Measurements from ENCODE around the gene U2AF1L4. TPM values are rescaled to one million over a fixed set of nuclear protein-coding genes. Genes with fewer than 3 reads are reported as not detected.

The U2AF1L4 gene
- total RNA-seq, 2 experiments from 2014 or later, result 35.5 to 36.2 TPM

GRCh38 chr19:35750167-35750566 is 4.9 kb upstream of the U2AF1L4 start:
- H3K36me3 Mint-ChIP-seq (ENCODE audit: low read depth), result peaks cover 14% of the 10 kb centered on the region
- H3K27ac Mint-ChIP-seq, result no peak overlapping the region
- POLR2A ChIA-PET, result no interaction called here
- DNase-seq, result no peak
- H3K9me3 Mint-ChIP-seq, result no peaks in the 10 kb centered on the region
- peaks cover 47% of the 10 kb centered on the region for H3K4me1 Mint-ChIP-seq
- CTCF ChIA-PET, result no interaction called here
- peak overlapping the region; percentile 17 for H3K4me3 Mint-ChIP-seq
- H3K27me3 Mint-ChIP-seq, result no peaks in the 10 kb centered on the region

GRCh38 chr19:35748106-35749020 is 3.1 kb upstream of the U2AF1L4 start, which contains the start of gene LIN37:
LIN37 (plus strand) TSS chr19:35748576; CDS start chr19:35748725, 149 bp downstream.
- Mint-ChIP-seq H3K27me3 (no peaks in the 10 kb centered on the region), H3K4me1 (peaks cover 53% of the 10 kb centered on the region), H3K4me3 (peak within 1 kb of the TSS; percentile 97), H3K27ac (peak within 1 kb of the TSS; percentile 90), H3K9me3 (no peaks in the 10 kb centered on the region), H3K36me3 (ENCODE audit: low read depth) (peaks cover 16% of the 10 kb centered on the region)
- POLR2A ChIA-PET, result interaction anchor here (0.8 to 5.4 kb wide), 13 partner anchors 8 to 183 kb away, joined by 3 to 46 read pairs (median 5); partner anchors contain the start of genes HSPB6 and NFKBID
- DNase-seq, result peak; percentile 99
- CTCF ChIA-PET, result interaction anchor here (0.7 to 1.5 kb wide), 11 partner anchors 9 to 183 kb away, joined by 3 to 18 read pairs (median 4); partner anchors contain the start of gene HSPB6

- Mint-ChIP-seq H3K4me3 (peak overlapping the region; percentile 95), H3K36me3 (ENCODE audit: low read depth) (peaks cover 21% of the 10 kb centered on the region), H3K9me3 (no peaks in the 10 kb centered on the region), H3K27ac (peak overlapping the region; percentile 99), H3K27me3 (no peaks in the 10 kb centered on the region), H3K4me1 (peaks cover 64% of the 10 kb centered on the region)
- ChIA-PET CTCF (interaction anchor here (0.7 to 1.7 kb wide), 3 partner anchors 16 to 54 kb away, joined by 3 to 4 read pairs (median 3); no protein-coding TSS in a partner anchor), POLR2A (interaction anchor here (2.2 to 5.4 kb wide), 4 partner anchors 10 to 44 kb away, joined by 11 to 46 read pairs (median 16); partner anchors contain the start of genes HSPB6 and KMT2B)
- DNase-seq, result no peak
Observed at GRCh38 chr19:35746531-35746930, 1.3 kb upstream of the U2AF1L4 start.

GRCh38 chr19:35746087-35746462 is 857 bp upstream of the U2AF1L4 start:
- ChIA-PET POLR2A (interaction anchor here (0.6 to 5.4 kb wide), 8 partner anchors 11 to 600 kb away, joined by 3 to 46 read pairs (median 12); partner anchors contain the start of genes HSPB6 and KMT2B), CTCF (interaction anchor here (0.8 to 2.0 kb wide), 7 partner anchors 27 to 184 kb away, joined by 3 to 10 read pairs (median 4); partner anchors contain the start of gene COX6B1)
- DNase-seq, result no peak
- peak overlapping the region; percentile 95 for H3K4me3 Mint-ChIP-seq
- peaks cover 21% of the 10 kb centered on the region for H3K36me3 Mint-ChIP-seq (ENCODE audit: low read depth)
- H3K27ac Mint-ChIP-seq, result peak overlapping the region; percentile 99
- no peaks in the 10 kb centered on the region for H3K9me3 Mint-ChIP-seq
- peaks cover 64% of the 10 kb centered on the region for H3K4me1 Mint-ChIP-seq
- H3K27me3 Mint-ChIP-seq, result no peaks in the 10 kb centered on the region

GRCh38 chr19:35744430-35745327 is 539 bp downstream of the U2AF1L4 start:
- peak; percentile 94 for DNase-seq
- CTCF ChIA-PET, result interaction anchor here (0.5 to 2.0 kb wide), 9 partner anchors 26 to 603 kb away, joined by 3 to 10 read pairs (median 4); partner anchors contain the start of genes COX6B1 and ZBTB32
- POLR2A ChIA-PET, result interaction anchor here (0.9 to 5.4 kb wide), 14 partner anchors 8 to 187 kb away, joined by 3 to 46 read pairs (median 8); partner anchors contain the start of genes COX6B1, HSPB6 and KMT2B
- Mint-ChIP-seq H3K36me3 (ENCODE audit: low read depth) (peaks cover 21% of the 10 kb centered on the region), H3K27ac (peak overlapping the region; percentile 99), H3K9me3 (no peaks in the 10 kb centered on the region), H3K4me1 (peaks cover 60% of the 10 kb centered on the region), H3K4me3 (peak overlapping the region; percentile 95), H3K27me3 (no peaks in the 10 kb centered on the region)

GRCh38 chr19:35743640-35744429 is 1.4 kb downstream of the U2AF1L4 start:
- Mint-ChIP-seq H3K4me1 (peaks cover 62% of the 10 kb centered on the region), H3K4me3 (peak overlapping the region; percentile 95), H3K9me3 (no peaks in the 10 kb centered on the region), H3K36me3 (ENCODE audit: low read depth) (peaks cover 23% of the 10 kb centered on the region), H3K27ac (peak overlapping the region; percentile 99), H3K27me3 (no peaks in the 10 kb centered on the region)
- DNase-seq, result no peak
- ChIA-PET POLR2A (interaction anchor here (0.9 to 5.4 kb wide), 12 partner anchors 8 to 96 kb away, joined by 3 to 46 read pairs (median 10); partner anchors contain the start of genes COX6B1, HSPB6 and KMT2B), CTCF (interaction anchor here (0.7 to 2.0 kb wide), 4 partner anchors 9 to 187 kb away, joined by 3 to 10 read pairs (median 4); no protein-coding TSS in a partner anchor)

- ChIA-PET CTCF (interaction anchor here (0.6 to 1.5 kb wide), 2 partner anchors 47 to 189 kb away, joined by 3 to 5 read pairs; no protein-coding TSS in a partner anchor), POLR2A (interaction anchor here (0.7 to 5.3 kb wide), 10 partner anchors 11 to 138 kb away, joined by 3 to 45 read pairs (median 4); partner anchors contain the start of genes HSPB6, KMT2B and PROSER3)
- H3K36me3 Mint-ChIP-seq (ENCODE audit: low read depth), result peaks cover 35% of the 10 kb centered on the region
- H3K9me3 Mint-ChIP-seq, result no peaks in the 10 kb centered on the region
- H3K4me1 Mint-ChIP-seq, result peaks cover 54% of the 10 kb centered on the region
- H3K27me3 Mint-ChIP-seq, result no peaks in the 10 kb centered on the region
- DNase-seq, result peak; percentile 76
- peak within 1 kb of the TSS; percentile 88 for H3K27ac Mint-ChIP-seq
- H3K4me3 Mint-ChIP-seq, result peak within 1 kb of the TSS; percentile 81
Observed at GRCh38 chr19:35742121-35742724, 3.0 kb downstream of the U2AF1L4 start, which contains the start of gene IGFLR1. IGFLR1 (minus strand) TSS chr19:35742452; CDS start chr19:35741180, 1,272 bp downstream.

- Mint-ChIP-seq H3K27me3 (no peaks in the 10 kb centered on the region), H3K36me3 (ENCODE audit: low read depth) (peaks cover 39% of the 10 kb centered on the region), H3K4me3 (peak overlapping the region; percentile 81), H3K4me1 (peaks cover 53% of the 10 kb centered on the region), H3K9me3 (no peaks in the 10 kb centered on the region), H3K27ac (peak overlapping the region; percentile 88)
- DNase-seq, result no peak
- ChIA-PET CTCF (interaction anchor here (1.1 to 1.3 kb wide), 4 partner anchors 21 to 79 kb away, joined by 5 to 10 read pairs (median 6); no protein-coding TSS in a partner anchor), POLR2A (interaction anchor here (0.9 to 5.3 kb wide), 12 partner anchors 9 to 190 kb away, joined by 3 to 45 read pairs (median 6); partner anchors contain the start of genes APLP1, COX6B1 and KMT2B)
Observed at GRCh38 chr19:35741203-35741515, 4.1 kb downstream of the U2AF1L4 start.

- H3K27ac Mint-ChIP-seq, result peak overlapping the region; percentile 88
- DNase-seq, result peak; percentile 97
- ChIA-PET CTCF (interaction anchor here (0.8 to 1.3 kb wide), 6 partner anchors 16 to 79 kb away, joined by 3 to 10 read pairs (median 5); partner anchors contain the start of gene HSPB6), POLR2A (interaction anchor here (0.6 to 5.3 kb wide), 17 partner anchors 8 to 578 kb away, joined by 3 to 45 read pairs (median 5); partner anchors contain the start of genes APLP1, COX6B1 and KMT2B)
- peak overlapping the region; percentile 81 for H3K4me3 Mint-ChIP-seq
- peaks cover 49% of the 10 kb centered on the region for H3K4me1 Mint-ChIP-seq
- peaks cover 40% of the 10 kb centered on the region for H3K36me3 Mint-ChIP-seq (ENCODE audit: low read depth)
- H3K9me3 Mint-ChIP-seq, result no peaks in the 10 kb centered on the region
- H3K27me3 Mint-ChIP-seq, result no peaks in the 10 kb centered on the region
Observed at GRCh38 chr19:35740423-35741202, 4.6 kb downstream of the U2AF1L4 start.

GRCh38 chr19:35740108-35740422 is 5.2 kb downstream of the U2AF1L4 start:
- H3K4me3 Mint-ChIP-seq, result peak overlapping the region; percentile 81
- no peaks in the 10 kb centered on the region for H3K9me3 Mint-ChIP-seq
- no peak for DNase-seq
- H3K27ac Mint-ChIP-seq, result no peak overlapping the region
- H3K36me3 Mint-ChIP-seq (ENCODE audit: low read depth), result peaks cover 39% of the 10 kb centered on the region
- POLR2A ChIA-PET, result interaction anchor here (0.6 to 5.3 kb wide), 13 partner anchors 8 to 578 kb away, joined by 3 to 45 read pairs (median 5); partner anchors contain the start of genes COX6B1 and KMT2B
- CTCF ChIA-PET, result interaction anchor here (0.8 to 1.3 kb wide), 6 partner anchors 17 to 80 kb away, joined by 3 to 10 read pairs (median 5); partner anchors contain the start of gene HSPB6
- H3K27me3 Mint-ChIP-seq, result no peaks in the 10 kb centered on the region
- H3K4me1 Mint-ChIP-seq, result peaks cover 48% of the 10 kb centered on the region

Data from activated CD4-positive, alpha-beta memory T cell treated with anti-CD3 and anti-CD28 coated beads, Interleukin-2, amount 10 ng/mL, durations not matched to agents 7 days and 5 days (primary cell).